GM19328 (cell line): Measurements from ENCODE around the gene RBM47.
"Not testable (repeated sequence)": the region's sequence is repeated elsewhere in the genome, so short reads cannot be mapped to it uniquely, and the experiment has no call there.

ENCODE experiments used
- ATAC-seq: cut with Tn5 transposase; IDR thresholded peaks from one replicate; pipeline ENCODE4 v1.9.1; 2021; ENCODE audit warnings: mild to moderate bottlenecking, moderate library complexity; ENCODE audit not compliant: unreplicated experiment

Gene RBM47

DNA sequence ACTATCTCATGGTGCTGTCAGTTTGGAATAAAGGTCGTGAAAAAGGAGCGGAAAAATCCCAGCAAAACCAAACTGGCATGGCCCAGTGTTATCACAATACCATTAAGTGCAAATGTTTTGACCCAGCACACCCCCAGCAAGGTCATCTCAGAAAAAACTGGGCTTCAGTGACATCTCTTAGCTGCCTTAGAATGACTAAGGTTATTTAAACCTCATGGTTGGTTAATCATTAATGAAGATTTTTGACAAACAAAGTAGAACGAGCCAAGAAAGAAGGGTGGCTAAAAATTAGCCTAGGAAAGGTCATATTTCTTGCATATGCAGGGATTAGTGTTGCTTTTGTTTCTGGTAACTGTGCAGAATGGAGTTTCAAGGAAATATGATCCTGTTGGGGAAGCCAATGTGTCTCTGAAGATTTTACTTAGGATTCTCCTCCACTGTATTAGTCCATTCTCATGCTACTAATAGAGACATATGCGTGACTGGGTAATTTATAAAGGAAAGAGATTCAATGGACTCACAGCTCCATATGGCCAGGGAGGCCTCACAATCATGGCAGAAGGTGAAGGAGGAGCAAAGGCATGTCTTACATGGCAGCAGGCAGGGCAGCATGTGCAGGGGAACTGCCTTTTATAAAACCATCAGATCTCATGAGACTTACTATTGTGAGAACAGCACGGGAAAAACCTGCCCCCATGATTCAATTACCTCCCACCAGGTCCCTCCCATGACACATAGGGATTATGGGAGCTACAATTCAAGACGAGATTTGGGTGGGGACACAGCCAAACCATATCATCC, 211.0 kb downstream of the RBM47 start:
- ATAC-seq: no peak

DNA sequence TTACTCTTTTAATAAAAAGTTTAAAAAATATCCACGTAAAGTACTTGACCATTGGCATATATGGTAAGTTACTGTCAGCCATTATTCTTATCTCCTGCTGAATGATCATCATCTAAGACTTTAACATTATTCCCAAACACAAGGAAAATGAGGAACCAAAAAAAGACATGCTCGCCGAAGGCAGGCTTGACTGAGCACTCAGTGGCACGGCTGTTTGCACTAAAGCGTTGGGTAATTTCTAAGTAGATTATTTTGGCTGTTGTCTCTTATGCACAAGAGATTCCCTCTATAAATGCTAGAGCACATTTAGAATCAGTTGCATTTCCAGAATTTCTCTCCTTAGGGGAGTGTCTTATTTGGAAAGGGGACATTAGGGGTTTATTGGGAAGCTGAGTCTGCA, 211.7 kb downstream of the RBM47 start:
- no peak for ATAC-seq

DNA sequence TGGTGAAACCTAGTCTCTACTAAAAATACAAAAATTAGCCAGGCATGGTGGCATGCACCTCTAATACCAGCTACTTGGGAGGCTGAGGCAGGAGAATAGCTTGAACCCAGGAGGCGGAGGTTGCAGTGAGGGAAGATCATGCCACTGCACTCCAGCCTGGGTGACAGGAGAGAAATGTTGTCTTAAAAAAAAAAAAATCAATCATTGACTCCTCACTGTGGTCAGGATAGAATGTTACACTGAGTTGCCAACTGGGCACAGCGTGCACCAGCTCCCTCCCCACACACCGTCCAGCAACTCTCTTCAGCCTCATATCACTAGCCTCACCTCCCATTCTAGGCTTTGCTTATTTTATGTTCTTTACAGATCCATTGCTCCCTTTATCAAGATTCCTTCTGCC, 215.0 kb downstream of the RBM47 start:
- no peak for ATAC-seq

DNA sequence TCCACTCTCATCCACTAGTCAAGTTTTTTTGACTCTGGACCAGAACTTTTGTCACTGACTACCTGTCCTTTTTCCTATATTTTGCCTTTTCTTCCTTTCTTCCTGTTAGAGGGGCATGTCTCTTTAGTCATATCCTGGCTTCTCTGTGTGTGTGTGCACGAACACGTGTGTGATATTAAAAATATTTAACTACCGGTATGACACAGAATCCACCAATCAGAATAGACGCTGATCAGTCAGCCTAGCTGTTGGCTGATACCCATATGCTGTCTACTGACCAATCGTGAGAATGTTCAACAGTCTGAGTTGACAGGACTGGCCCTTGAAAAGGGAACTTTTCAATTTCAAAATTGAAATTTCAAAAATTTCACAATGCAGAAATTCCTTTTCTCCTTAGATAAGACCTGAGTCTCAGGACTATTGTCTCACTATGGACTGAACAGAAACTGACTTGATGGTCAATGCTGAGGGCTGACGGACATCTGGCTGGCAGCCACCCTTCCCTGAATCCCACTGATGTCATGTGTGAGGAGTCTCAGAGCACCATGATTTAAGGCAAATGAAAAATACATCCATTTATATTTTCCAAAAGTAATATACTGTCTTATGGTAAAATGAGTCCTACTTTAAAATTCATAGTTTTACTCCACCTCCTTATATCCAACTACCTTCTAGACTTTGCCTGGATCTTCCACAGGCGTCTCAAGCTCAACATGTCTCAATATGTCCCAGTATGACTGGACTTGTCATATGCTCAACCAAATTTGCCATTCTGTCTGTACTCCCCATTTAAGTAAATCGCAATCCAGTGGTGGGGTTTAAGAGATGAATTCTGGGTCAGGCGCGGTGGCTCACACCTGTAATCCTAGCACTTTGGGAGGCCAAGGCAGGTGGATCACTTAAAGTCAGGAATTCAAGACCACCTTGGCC, 216.5 kb downstream of the RBM47 start:
- no peak for ATAC-seq

DNA sequence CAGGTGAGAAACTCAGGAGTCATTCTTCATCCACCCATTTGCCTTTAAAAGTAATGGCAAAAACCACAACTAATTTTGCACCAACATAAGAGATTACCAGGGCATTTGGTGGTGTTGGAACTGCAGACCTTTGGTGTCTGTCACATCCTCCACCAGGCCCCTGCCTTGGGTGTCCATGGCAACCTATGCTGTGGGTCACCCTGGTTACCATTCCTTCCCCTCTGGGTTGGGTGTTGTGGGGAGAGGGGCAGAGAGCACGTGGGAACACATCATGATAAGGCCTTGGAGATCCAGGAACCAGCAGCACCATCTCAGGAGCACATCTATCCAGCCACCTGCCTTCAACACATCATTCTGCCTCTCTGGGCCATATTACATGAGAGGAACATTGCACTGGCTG, 217.3 kb downstream of the RBM47 start:
- ATAC-seq: no peak

DNA sequence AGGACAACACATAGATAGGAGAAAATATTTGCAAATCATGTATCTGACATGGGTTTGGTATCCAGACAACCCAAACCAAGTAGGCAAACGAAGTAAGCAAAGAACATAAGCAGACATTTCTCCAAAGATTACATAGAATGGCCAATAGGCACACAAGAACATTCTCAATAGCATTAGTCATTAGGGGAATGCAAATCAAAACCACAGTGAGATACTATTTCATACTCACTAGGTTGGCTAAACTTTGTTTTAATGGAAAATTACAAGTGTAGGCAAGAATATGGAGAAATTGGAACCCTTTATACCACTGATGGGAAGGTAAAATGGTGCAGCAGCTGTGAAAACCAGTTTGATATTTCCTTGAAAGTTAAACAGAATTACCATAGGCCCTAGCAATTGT, 219.8 kb downstream of the RBM47 start:
- ATAC-seq: no peak

DNA sequence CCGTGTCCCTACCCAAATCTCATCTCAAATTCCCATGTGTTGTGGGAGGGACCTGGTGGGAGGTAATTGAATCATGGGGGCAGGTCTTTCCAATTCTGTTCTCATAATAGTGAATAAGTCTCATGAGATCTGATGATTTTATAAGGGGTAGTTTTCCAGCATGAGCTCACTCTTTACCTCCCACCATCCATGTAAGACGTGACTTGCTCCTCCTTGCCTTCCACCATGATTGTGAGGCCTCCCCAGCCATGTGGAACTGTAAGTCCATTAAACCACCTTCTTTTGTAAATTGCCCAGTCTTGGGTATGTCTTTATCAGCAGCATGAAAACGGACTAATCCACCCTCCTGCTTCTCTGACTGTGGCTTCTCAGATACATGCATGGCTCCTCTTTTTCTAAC, 222.2 kb downstream of the RBM47 start:
- not testable (repeated sequence) for ATAC-seq

DNA sequence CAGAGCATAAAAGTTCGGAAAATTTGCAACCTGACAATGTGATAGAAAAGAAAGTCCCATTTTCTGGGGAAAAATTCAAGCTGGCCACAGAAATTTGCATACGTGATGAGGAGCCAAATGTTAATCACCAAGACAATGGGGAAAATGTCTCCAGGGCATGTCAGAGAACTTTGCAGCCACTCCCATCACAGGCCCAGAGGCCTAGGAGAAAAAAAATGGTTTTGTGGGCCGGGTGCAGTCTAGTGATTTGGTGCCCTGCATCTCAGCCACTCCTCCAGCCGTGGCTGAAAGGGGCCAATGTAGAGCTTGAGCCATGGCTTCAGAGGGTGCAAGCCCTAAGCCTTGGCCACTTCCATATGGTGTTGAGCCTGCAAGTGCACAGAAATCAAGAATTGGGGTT, 223.3 kb downstream of the RBM47 start:
- no peak for ATAC-seq

DNA sequence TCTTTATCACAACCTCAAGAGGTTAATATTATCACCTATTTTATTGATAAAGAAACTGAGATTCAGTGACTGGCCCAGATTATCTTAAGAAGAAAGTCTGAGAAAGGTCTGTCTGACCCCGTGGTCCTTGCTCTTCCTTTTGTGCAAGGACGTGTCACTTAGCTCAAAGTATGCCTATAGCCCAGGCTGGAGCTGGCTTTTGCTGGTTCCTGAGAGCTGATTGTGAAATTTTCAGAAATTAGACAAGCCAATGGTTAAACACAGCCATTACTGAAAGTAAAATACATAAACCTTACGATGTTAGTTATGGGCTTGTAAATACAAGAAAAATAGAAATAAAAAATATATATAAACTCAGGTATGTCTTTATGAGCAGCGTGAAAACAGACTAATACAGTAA, 224.5 kb downstream of the RBM47 start:
- ATAC-seq: no peak

DNA sequence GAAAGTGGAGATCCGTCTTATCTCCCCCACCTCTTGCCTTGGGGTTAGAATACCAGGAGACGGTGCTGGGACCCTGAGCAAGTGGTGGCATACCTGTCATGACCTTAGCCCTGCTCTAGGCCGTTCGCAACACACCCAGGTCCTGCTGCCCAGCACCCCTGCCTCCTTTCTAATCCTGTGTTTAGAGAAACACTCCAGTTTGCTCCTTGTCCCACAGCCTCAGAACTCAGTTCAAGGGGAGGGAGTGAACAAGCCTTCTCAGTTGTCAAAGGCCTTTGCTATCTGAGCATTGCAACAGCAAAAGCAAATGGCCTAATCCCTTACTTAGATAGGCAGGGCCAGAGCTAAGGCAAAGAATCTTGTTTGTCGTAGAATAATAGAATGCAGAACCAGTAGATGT, 226.6 kb downstream of the RBM47 start:
- no peak for ATAC-seq

DNA sequence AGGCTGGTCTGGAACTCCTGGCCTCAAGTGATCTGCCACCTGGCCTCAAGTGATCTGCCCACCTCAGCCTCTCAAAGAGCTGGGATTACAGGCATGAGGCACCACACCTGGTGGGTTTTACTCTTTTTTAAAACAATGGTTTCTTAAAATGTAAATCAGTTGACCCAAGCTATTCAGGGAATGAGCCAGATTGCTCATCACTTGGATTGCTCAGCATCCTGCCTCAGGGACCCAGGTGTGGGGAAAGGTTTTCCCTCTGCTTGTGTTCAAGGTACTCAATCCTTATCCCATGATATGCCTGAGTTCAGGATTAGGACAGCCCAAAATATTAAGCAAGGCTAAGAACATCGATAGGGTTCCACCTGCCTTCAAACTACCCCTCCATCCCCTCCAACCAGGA, 227.1 kb downstream of the RBM47 start:
- ATAC-seq: no peak

DNA sequence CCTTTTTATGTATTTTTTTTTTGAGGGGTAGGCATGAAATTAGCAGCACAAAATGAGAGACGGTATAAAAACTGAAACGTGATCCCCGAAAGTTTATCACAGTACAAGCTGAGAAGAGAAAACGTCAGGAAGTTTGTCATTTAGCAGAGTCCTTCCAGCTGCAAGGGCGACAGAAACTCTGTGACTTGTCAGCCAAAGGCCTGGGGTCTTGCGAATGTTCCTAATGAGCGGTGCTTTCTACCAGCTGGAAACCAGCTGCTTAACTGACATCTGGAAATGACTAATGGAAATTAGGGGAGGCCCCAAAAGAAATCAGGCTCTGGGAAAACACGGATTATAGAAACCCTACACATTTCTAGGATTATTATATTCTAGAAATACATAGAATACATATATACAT, 228.0 kb downstream of the RBM47 start:
- ATAC-seq: no peak

DNA sequence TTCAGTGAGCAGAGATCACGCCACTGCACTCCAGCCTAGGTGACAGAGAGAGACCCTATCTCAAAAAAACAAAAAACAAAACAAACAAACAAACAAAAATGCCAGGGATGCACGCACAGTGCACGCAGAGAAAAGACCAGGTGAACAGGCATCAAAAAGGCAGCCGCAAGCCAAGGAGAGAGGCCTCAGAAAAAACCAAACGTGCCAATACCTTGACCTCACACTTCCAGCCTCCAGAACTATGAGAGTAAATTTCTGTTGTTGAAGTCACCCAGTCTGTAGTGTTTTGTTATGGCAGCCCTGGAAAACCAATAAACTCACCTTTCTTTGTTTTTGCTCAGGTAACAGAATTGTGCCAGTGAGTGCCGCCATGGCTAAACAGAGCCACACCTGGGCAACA, 228.6 kb downstream of the RBM47 start:
- ATAC-seq: no peak

DNA sequence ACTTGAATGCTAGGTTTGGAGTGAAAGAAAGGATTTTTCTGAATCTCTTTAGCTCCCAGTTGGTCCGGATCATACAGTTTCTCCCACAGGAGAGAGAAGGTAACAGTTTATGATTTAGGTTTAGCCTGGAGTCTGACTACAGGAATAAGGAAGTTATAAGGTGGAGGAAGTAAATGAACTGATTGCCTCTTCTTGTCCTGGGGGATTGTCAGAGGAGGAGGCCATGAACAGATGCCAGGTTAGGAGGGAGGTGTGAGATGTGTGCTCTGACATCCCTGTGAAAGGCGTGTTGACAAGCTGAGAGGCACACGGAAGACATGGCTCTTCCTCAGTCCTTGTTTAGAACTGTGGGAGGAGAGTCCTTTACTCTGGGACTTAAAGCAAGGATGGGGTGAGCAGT, 230.1 kb downstream of the RBM47 start:
- ATAC-seq: no peak

DNA sequence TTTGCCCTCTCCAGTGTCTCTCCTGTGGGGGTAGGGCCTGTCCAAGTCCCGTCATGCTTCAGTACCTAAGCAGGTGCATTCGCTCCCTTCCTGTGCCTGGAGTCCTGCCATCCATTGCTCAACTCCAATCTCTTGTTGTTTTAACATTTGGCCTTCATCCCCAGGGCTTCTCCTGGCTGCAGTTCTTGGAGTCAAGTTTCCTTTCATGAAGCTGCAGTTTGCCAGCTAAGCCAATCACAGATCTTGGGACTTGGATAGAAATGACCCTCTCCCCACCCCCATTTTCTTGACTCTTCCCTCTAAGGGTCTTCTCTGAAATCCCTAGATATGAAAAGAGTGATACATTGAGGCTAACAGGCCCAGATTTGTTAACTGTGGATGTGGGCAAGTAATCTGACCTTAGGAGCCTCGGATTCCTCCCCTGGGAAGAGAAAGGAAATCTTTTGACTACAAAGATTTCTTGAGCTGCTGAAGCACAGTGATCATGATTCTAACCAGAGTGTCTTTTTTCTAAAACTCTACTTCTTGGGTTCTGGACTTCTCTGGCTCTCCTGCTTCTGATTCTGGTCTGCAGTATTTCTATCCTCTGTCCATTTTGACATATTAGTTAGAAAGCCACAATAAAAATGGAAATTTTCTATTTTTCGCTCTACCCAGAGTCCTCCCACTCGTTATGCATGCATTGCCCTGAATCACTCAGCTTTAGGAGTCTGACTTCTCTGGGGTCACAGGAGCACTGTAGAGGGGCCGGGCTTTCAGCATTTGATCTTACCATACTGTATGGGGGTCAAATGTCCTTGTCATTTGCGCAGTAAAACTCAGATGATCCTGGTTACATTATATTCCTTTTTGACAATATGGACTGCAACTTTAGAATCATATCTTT, 233.5 kb downstream of the RBM47 start:
- ATAC-seq: no peak

DNA sequence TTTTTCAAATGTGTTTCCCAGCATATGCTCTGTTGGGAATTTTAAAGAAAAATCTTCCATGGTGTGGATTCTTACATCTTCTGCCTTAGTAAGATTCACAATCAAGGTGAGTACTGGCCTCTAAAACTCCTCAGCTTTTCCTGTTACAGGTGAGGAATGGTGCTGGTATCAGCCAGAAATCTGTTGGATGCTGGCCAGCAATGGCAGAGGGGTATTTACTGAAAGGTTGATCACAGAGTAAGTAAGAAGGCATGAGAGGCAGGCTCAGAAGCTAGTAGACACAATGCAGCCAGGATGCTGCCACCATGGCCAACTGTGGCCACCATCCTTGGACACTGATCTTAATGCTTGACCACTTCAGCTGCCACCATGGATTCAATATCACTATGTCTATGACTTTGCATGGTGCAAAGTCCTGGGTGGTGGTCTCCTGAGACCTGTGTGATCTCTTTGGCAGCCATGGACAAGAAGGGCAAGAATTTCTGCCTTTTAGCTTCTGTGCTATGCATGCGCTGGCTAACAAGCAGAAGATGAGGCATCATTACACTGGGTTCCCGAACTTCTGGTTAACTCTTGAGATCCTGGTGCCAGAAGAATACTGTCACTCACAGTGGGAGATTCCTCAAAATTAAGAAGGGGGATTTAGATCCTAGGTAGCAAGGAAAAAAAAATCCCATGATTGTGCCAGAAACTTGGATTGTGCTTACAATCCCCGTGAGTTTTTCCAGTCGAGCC, 234.3 kb downstream of the RBM47 start:
- ATAC-seq: no peak

DNA sequence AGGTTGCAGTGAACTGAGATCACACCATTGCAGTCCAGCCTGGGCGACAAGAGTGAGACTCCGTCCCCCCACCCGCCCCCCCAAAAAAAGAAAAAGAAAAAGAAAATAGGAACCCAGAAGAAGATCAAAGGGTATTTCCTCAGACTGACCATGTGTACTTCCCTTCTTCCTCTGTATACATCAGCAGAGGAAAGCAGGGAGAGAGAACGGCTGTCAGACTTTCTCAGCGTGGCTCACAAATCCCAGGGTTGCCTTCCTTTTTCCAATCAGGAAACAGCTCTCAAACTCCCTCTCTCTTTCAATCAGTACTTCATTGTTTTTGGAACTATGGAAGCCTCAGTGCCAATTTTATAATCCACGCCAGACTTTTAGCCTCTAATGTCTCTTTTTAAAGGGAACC, 235.4 kb downstream of the RBM47 start:
- no peak for ATAC-seq

DNA sequence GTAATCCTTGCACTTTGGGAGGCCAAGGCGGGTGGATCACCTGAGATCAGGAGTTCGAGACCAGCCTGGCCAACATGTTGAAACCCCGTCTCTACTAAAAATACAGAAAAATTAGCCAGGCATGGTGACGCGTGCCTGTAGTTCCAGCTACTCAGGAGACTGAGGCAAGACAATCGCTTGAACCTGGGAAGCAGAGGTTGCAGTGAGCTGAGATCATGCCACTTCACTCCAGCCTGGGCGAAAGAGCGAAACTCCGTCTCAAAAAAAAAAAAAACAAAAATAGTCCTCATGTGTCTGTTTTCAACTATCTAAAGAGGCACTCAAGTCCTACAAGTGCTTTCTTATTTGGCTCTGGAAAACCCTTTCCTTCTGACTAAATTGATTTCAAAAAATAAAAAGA, 237.4 kb downstream of the RBM47 start:
- not testable (repeated sequence) for ATAC-seq

DNA sequence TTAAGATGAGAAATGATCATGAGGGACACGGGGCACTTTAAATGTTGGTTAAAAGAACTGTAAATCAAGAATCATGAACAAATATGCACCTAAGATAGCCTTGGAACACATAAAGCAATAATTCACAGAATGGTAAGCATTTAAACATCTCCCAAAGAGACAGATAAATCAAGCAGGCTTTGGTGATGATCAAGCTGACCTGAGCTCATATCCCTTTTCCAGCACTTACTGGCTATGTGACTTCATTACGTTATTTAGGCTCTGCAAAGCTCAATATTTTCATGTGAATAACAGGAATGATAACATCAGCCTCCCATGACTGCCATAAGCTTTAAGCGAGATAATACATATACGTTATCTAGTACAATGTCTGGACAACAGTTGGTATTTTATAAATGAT, 239.7 kb downstream of the RBM47 start:
- no peak for ATAC-seq

DNA sequence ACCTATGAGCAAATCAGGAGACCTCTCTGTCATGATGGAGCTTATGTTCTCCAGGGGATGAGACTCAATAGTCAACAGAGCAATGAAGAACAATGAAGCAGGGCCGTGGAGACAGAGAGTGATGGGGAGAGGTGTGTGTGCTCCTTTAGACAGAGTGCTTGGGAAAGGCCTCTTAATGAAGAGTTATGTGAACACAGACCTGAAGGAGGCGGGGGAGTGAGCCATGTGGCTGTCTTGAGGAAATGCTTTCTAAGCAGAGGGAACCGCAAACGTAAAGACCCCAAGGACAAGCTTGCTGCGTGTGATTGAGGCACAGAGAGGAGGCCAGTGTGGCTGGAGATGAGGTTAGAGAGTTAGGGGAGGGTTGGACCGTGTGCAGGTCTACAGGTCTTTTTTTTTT, 241.4 kb downstream of the RBM47 start:
- ATAC-seq: no peak

DNA sequence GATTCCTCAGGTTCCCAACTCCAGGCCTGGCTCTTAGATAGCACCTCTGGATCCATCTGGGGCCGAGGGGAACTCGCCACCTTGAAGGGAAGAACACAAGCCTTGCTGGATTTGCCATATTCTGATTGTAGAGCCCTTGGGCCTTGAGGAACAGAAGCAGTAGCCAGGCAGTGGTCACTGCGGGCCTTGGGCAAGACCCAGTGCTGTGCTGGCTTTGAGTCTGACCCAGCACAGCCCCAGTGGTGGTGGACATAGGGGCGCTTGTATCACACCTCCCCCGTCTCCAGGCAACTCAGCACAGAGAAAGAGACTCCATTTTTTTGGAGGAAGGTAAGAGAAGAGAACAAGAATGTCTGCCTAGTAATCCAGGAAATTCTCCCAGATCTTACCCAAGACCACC, 249.0 kb downstream of the RBM47 start:
- ATAC-seq: no peak
